ENCODE measurements around the gene FXYD6. TPM values are rescaled to one million over a fixed set of nuclear protein-coding genes. Genes with fewer than 3 reads are reported as not detected.

The FXYD6 gene
- total and polyA plus RNA-seq, 4 experiments from 2014 or later: 0.15 TPM; not detected in 3

- intact Hi-C loops (cut with micrococcal nuclease): no loop called here
- Mint-ChIP-seq H3K27me3 (no peaks in the 10 kb centered on the region), H3K4me1 (peaks cover 0 to 5% (median 3%) of the 10 kb centered on the region in 4 donors), H3K36me3 (peaks cover 0 to 4% of the 10 kb centered on the region in 2 donors), H3K9me3 (no peaks in the 10 kb centered on the region), H3K4me3 (no peak overlapping the region), H3K27ac (peak overlapping the region in 2 of 7 donors; percentile 23 to 36)
- H3K36me3 ChIP-seq (ENCODE audit: insufficient read depth, low read length): no peaks in the 10 kb centered on the region
- no peak overlapping the region for H3K4me3 ChIP-seq (ENCODE audit: low read length in 2 of 2)
- CTCF ChIA-PET (ENCODE audit: partially characterized antibody): interaction anchor here (1.5 kb wide), 1 partner anchor 41 kb away, joined by 6 read pairs; no protein-coding TSS in a partner anchor
- no peak for DNase-seq
- H3K4me1 ChIP-seq (ENCODE audit: insufficient read depth, low read length): no peaks in the 10 kb centered on the region
- POLR2A ChIA-PET (ENCODE audit: partially characterized antibody): no interaction called here
- no peak overlapping the region for H3K27ac ChIP-seq (ENCODE audit: low read depth, low read length)
- H3K27me3 ChIP-seq (ENCODE audit: insufficient read depth, low read length): no peaks in the 10 kb centered on the region
- no peaks in the 10 kb centered on the region for H3K9me3 ChIP-seq (ENCODE audit: control insufficient read depth in 1 of 2, low read length in 2 of 2)
These were observed 29.7 kb upstream of the FXYD6 start for GRCh38 chr11:117906126-117906525.

- H3K4me1 ChIP-seq (ENCODE audit: insufficient read depth, low read length): no peaks in the 10 kb centered on the region
- H3K4me3 ChIP-seq (ENCODE audit: low read length in 2 of 2): no peak overlapping the region
- Mint-ChIP-seq H3K4me3 (no peak overlapping the region), H3K36me3 (no peaks in the 10 kb centered on the region), H3K4me1 (peaks cover 0 to 5% (median 3%) of the 10 kb centered on the region in 4 donors), H3K9me3 (no peaks in the 10 kb centered on the region), H3K27ac (no peak overlapping the region), H3K27me3 (no peaks in the 10 kb centered on the region)
- no peaks in the 10 kb centered on the region for H3K9me3 ChIP-seq (ENCODE audit: control insufficient read depth in 1 of 2, low read length in 2 of 2)
- DNase-seq: no peak
- POLR2A ChIA-PET (ENCODE audit: partially characterized antibody): no interaction called here
- CTCF ChIA-PET (ENCODE audit: partially characterized antibody): interaction anchor here (1.6 kb wide), 1 partner anchor 98 kb away, joined by 10 read pairs; no protein-coding TSS in a partner anchor
- H3K27me3 ChIP-seq (ENCODE audit: insufficient read depth, low read length): no peaks in the 10 kb centered on the region
- intact Hi-C loops (cut with micrococcal nuclease): no loop called here
- H3K27ac ChIP-seq (ENCODE audit: low read depth, low read length): no peak overlapping the region
- no peaks in the 10 kb centered on the region for H3K36me3 ChIP-seq (ENCODE audit: insufficient read depth, low read length)
These were observed 29.1 kb upstream of the FXYD6 start for GRCh38 chr11:117905524-117905923.

- H3K9me3 Mint-ChIP-seq: no peaks in the 10 kb centered on the region
- H3K27ac Mint-ChIP-seq: no peak overlapping the region
- Histone ChIP-seq H3K4me1 (ENCODE audit: insufficient read depth, low read length) (peaks cover 6% of the 10 kb centered on the region), H3K4me3 (ENCODE audit: low read length in 2 of 2) (no peak overlapping the region), H3K36me3 (ENCODE audit: insufficient read depth, low read length) (no peaks in the 10 kb centered on the region), H3K27me3 (ENCODE audit: insufficient read depth, low read length) (no peaks in the 10 kb centered on the region), H3K9me3 (ENCODE audit: control insufficient read depth in 1 of 2, low read length in 2 of 2) (no peaks in the 10 kb centered on the region), H3K27ac (ENCODE audit: low read depth, low read length) (no peak overlapping the region)
- CTCF ChIA-PET (ENCODE audit: partially characterized antibody): interaction anchor here (0.7 to 1.6 kb wide), 3 partner anchors 43 to 96 kb away, joined by 3 to 10 read pairs (median 5); no protein-coding TSS in a partner anchor
- POLR2A ChIA-PET (ENCODE audit: partially characterized antibody): no interaction called here
- peaks cover 0 to 12% (median 8%) of the 10 kb centered on the region in 4 donors for H3K4me1 Mint-ChIP-seq
- H3K4me3 Mint-ChIP-seq: no peak overlapping the region
- no peaks in the 10 kb centered on the region for H3K36me3 Mint-ChIP-seq
- intact Hi-C loops (cut with micrococcal nuclease): no loop called here
- no peak for DNase-seq
- no peaks in the 10 kb centered on the region for H3K27me3 Mint-ChIP-seq
These were observed 27.3 kb upstream of the FXYD6 start for GRCh38 chr11:117903505-117904382.

GRCh38 chr11:117902001-117902845, 25.8 kb upstream of the FXYD6 start:
- Mint-ChIP-seq H3K36me3 (no peaks in the 10 kb centered on the region), H3K27me3 (no peaks in the 10 kb centered on the region), H3K9me3 (no peaks in the 10 kb centered on the region), H3K27ac (peak overlapping the region in 1 of 7 donors; percentile 78), H3K4me1 (peaks cover 0 to 6% (median 5%) of the 10 kb centered on the region in 4 donors), H3K4me3 (no peak overlapping the region)
- Histone ChIP-seq H3K4me1 (ENCODE audit: insufficient read depth, low read length) (peaks cover 6% of the 10 kb centered on the region), H3K9me3 (ENCODE audit: control insufficient read depth in 1 of 2, low read length in 2 of 2) (no peaks in the 10 kb centered on the region), H3K27me3 (ENCODE audit: insufficient read depth, low read length) (no peaks in the 10 kb centered on the region), H3K36me3 (ENCODE audit: insufficient read depth, low read length) (no peaks in the 10 kb centered on the region), H3K27ac (ENCODE audit: low read depth, low read length) (no peak overlapping the region), H3K4me3 (ENCODE audit: low read length in 2 of 2) (no peak overlapping the region)
- no peak for DNase-seq
- ChIA-PET CTCF (ENCODE audit: partially characterized antibody) (interaction anchor here (1.3 kb wide), 1 partner anchor 45 kb away, joined by 4 read pairs; no protein-coding TSS in a partner anchor), POLR2A (ENCODE audit: partially characterized antibody) (no interaction called here)
- intact Hi-C loops (cut with micrococcal nuclease): no loop called here

GRCh38 chr11:117901601-117902000, 25.1 kb upstream of the FXYD6 start:
- Histone ChIP-seq H3K4me3 (ENCODE audit: low read length in 2 of 2) (no peak overlapping the region), H3K9me3 (ENCODE audit: control insufficient read depth in 1 of 2, low read length in 2 of 2) (no peaks in the 10 kb centered on the region), H3K27ac (ENCODE audit: low read depth, low read length) (no peak overlapping the region), H3K27me3 (ENCODE audit: insufficient read depth, low read length) (no peaks in the 10 kb centered on the region), H3K4me1 (ENCODE audit: insufficient read depth, low read length) (peaks cover 6% of the 10 kb centered on the region), H3K36me3 (ENCODE audit: insufficient read depth, low read length) (no peaks in the 10 kb centered on the region)
- Mint-ChIP-seq H3K36me3 (no peaks in the 10 kb centered on the region), H3K27ac (peak overlapping the region in 1 of 7 donors; percentile 78), H3K4me3 (no peak overlapping the region), H3K4me1 (peaks cover 0 to 6% (median 5%) of the 10 kb centered on the region in 4 donors), H3K9me3 (no peaks in the 10 kb centered on the region), H3K27me3 (peaks cover 0 to 5% of the 10 kb centered on the region in 2 donors)
- intact Hi-C loops (cut with micrococcal nuclease): no loop called here
- CTCF ChIA-PET (ENCODE audit: partially characterized antibody): interaction anchor here (0.8 to 1.3 kb wide), 2 partner anchors 45 to 152 kb away, joined by 3 to 4 read pairs; no protein-coding TSS in a partner anchor
- POLR2A ChIA-PET (ENCODE audit: partially characterized antibody): no interaction called here
- no peak for DNase-seq

- no peaks in the 10 kb centered on the region for H3K36me3 ChIP-seq (ENCODE audit: insufficient read depth, low read length)
- H3K27ac Mint-ChIP-seq: no peak overlapping the region
- intact Hi-C loops (cut with micrococcal nuclease): no loop called here
- no peak for DNase-seq
- CTCF ChIA-PET (ENCODE audit: partially characterized antibody): interaction anchor here (0.8 to 1.3 kb wide), 3 partner anchors 46 to 152 kb away, joined by 3 to 4 read pairs (median 4); no protein-coding TSS in a partner anchor
- no peaks in the 10 kb centered on the region for H3K36me3 Mint-ChIP-seq
- peaks cover 0 to 8% of the 10 kb centered on the region in 2 donors for H3K27me3 Mint-ChIP-seq
- POLR2A ChIA-PET (ENCODE audit: partially characterized antibody): no interaction called here
- H3K9me3 Mint-ChIP-seq: no peaks in the 10 kb centered on the region
- H3K4me1 Mint-ChIP-seq: peaks cover 0 to 6% (median 5%) of the 10 kb centered on the region in 4 donors
- H3K4me1 ChIP-seq (ENCODE audit: insufficient read depth, low read length): peaks cover 6% of the 10 kb centered on the region
- no peaks in the 10 kb centered on the region for H3K27me3 ChIP-seq (ENCODE audit: insufficient read depth, low read length)
- H3K27ac ChIP-seq (ENCODE audit: low read depth, low read length): no peak overlapping the region
- H3K9me3 ChIP-seq (ENCODE audit: control insufficient read depth in 1 of 2, low read length in 2 of 2): no peaks in the 10 kb centered on the region
- no peak overlapping the region for H3K4me3 ChIP-seq (ENCODE audit: low read length in 2 of 2)
- no peak overlapping the region for H3K4me3 Mint-ChIP-seq
These were observed 24.4 kb upstream of the FXYD6 start for GRCh38 chr11:117900720-117901440.
